A549 (cell line): ENCODE measurements around the gene SPIRE1. TPM values are rescaled to one million over a fixed set of nuclear protein-coding genes. Genes with fewer than 3 reads are reported as not detected.

Experiments used
- ATAC-seq, 2 experiments: fragments of 200-7000 bp in 1 of 2; fragments of >200 bp in 1 of 2; cut with Nextera tagmentation in 1 of 2; cut with Tn5 transposase in 1 of 2; 3 replicates each; pipeline versions ENCODE4 v1.8.0 to v1.9.1; 2018 to 2020; ENCODE audit warnings: mild to moderate bottlenecking in 1 of 2, moderate library complexity in 1 of 2
- CTCF ChIA-PET: fragments of 300-600 bp; sonication (Branson Sonifier 250); formaldehyde crosslinking; extraction: SDS; loops from one replicate; lab custom pipeline; 2021; ENCODE audit warnings: antibody characterized with exemption, inconsistent platforms; lab: Yijun Ruan, JAX
- POLR2A ChIA-PET: fragments of 350-600 bp; formaldehyde crosslinking; extraction: SDS; loops from one replicate; lab custom pipeline; 2021; ENCODE audit warnings: antibody characterized with exemption, inconsistent platforms; lab: Yijun Ruan, JAX
- DNase-seq, 2 experiments: peaks; one replicate each; pipeline versions ENCODE4 v3.0.0 to v3.0.0-alpha.2; 2011 to 2016; ENCODE audit warnings: low read depth in 1 of 2, low spot score in 1 of 2
- FAIRE-seq: peaks from 2 replicates; lab custom pipeline; 2011; peaks lifted over from hg19 to GRCh38; lab: Jason Lieb, UNC
- H3K27ac ChIP-seq, 2 experiments: fragments of >200 bp; sonication (Bioruptor Twin); formaldehyde crosslinking; 3 replicates each; pipeline ENCODE4 v1.5.1; 2016 to 2017
- H3K4me1 ChIP-seq: fragments of >200 bp; sonication (Bioruptor Twin); formaldehyde crosslinking; 3 replicates; pipeline ENCODE4 v1.6.1; 2016
- H3K4me2 ChIP-seq: fragments of >200 bp; sonication (Bioruptor Twin); formaldehyde crosslinking; 3 replicates; pipeline ENCODE4 v1.6.1; 2016
- H3K4me3 ChIP-seq: fragments of >200 bp; sonication (Bioruptor Twin); formaldehyde crosslinking; 3 replicates; pipeline ENCODE4 v1.5.1; 2016
- H3K9me3 ChIP-seq: fragments of >200 bp; sonication (Bioruptor Twin); formaldehyde crosslinking; 3 replicates; pipeline ENCODE4 v1.6.1; 2016
- BHLHE40 ChIP-seq: IDR thresholded peaks from 2 replicates; pipeline ENCODE4 v1.6.1; 2012; ENCODE audit warnings: low read depth, low read length, inconsistent platforms
- CBX2 ChIP-seq: fragments of 200-600 bp; sonication (generic); IDR thresholded peaks from 2 replicates; pipeline ENCODE4 v1.6.1; 2016; ENCODE audit warnings: low read depth, mild to moderate bottlenecking, borderline replicate concordance
- CBX8 ChIP-seq: fragments of 200-600 bp; sonication (generic); IDR thresholded peaks from 2 replicates; pipeline ENCODE4 v1.6.1; 2016
- CHD2 ChIP-seq: fragments of 150-350 bp; IDR thresholded peaks from 2 replicates; pipeline ENCODE4 v1.6.1; 2014; ENCODE audit warnings: low read length; ENCODE audit not compliant: partially characterized antibody
- CHD4 ChIP-seq: fragments of 200-600 bp; sonication (generic); IDR thresholded peaks from 2 replicates; pipeline ENCODE4 v1.6.1; 2016; ENCODE audit warnings: antibody characterized with exemption, mild to moderate bottlenecking, borderline replicate concordance
- EP300 ChIP-seq, 2 experiments: fragments of >200 bp; sonication (Bioruptor Twin); formaldehyde crosslinking; IDR thresholded peaks; 2 replicates in 1 of 2; 3 replicates in 1 of 2; pipeline ENCODE4 v1.6.1; 2016 to 2017
- ESRRA ChIP-seq: fragments of 150-350 bp; IDR thresholded peaks from 2 replicates; pipeline ENCODE4 v1.6.1; 2014; ENCODE audit warnings: mild to moderate bottlenecking, low read length, borderline replicate concordance
- FOSL2 ChIP-seq, 2 experiments: fragments of 450-650 bp in 1 of 2; fragments of >200 bp in 1 of 2; sonication (Bioruptor Twin) in 1 of 2; formaldehyde crosslinking; IDR thresholded peaks; 2 replicates each; pipeline versions ENCODE4 v1.5.0 to v1.6.1; 2016 to 2020; ENCODE audit warnings: mild to moderate bottlenecking in 1 of 2, moderate library complexity in 1 of 2
- JUNB ChIP-seq: fragments of >200 bp; sonication (Bioruptor Twin); formaldehyde crosslinking; IDR thresholded peaks from 2 replicates; pipeline ENCODE4 v1.6.1; 2016
- MAZ ChIP-seq: fragments of 150-350 bp; IDR thresholded peaks from 2 replicates; pipeline ENCODE4 v1.6.1; 2014; ENCODE audit warnings: antibody characterized with exemption, low read depth, low read length, borderline replicate concordance
- MYC ChIP-seq: IDR thresholded peaks from 2 replicates; pipeline ENCODE4 v1.6.1; 2012; ENCODE audit warnings: mild to moderate bottlenecking, inconsistent platforms, low read length, improper control_type of control experiment, borderline replicate concordance
- NPAS2 ChIP-seq: fragments of 250-450 bp; sonication (Bioruptor Pico); IDR thresholded peaks from 2 replicates; pipeline ENCODE4 v1.8.0; 2022; ENCODE audit warnings: mild to moderate bottlenecking, moderate library complexity, borderline replicate concordance
- NR3C1 ChIP-seq: fragments of >200 bp; sonication (Bioruptor Twin); formaldehyde crosslinking; IDR thresholded peaks from 3 replicates; pipeline ENCODE4 v1.6.1; 2017
- POLR2A ChIP-seq: IDR thresholded peaks from 2 replicates; pipeline ENCODE4 v1.6.1; 2012; ENCODE audit warnings: mild to moderate bottlenecking, low read length
- RFX5 ChIP-seq: fragments of 450-650 bp; IDR thresholded peaks from 2 replicates; pipeline ENCODE4 v1.7.1; 2014; ENCODE audit warnings: antibody characterized with exemption, mild to moderate bottlenecking, moderate library complexity
- TFCP2L1 ChIP-seq: fragments of 250-450 bp; sonication (Bioruptor Pico); IDR thresholded peaks from 2 replicates; pipeline ENCODE4 v1.5.0; 2021; ENCODE audit warnings: mild to moderate bottlenecking
- ZFP36 ChIP-seq: fragments of 450-650 bp; IDR thresholded peaks from 2 replicates; pipeline ENCODE4 v1.6.1; 2014; ENCODE audit warnings: borderline replicate concordance; ENCODE audit not compliant: partially characterized antibody
- ZNF302 ChIP-seq: fragments of 250-450 bp; sonication (Bioruptor Pico); IDR thresholded peaks from 2 replicates; pipeline ENCODE4 v1.9.0; 2021; ENCODE audit warnings: inconsistent platforms, mild to moderate bottlenecking, moderate library complexity
- ZSCAN20 ChIP-seq: fragments of 250-450 bp; sonication (Bioruptor Pico); IDR thresholded peaks from 2 replicates; pipeline ENCODE4 v1.8.0; 2022; ENCODE audit warnings: mild to moderate bottlenecking, moderate library complexity
- WGBS: methylation state at CpG from one replicate; pipeline ENCODE4 v1.1.6; 2017; ENCODE audit errors: missing lambda C conversion rate; 5-methylcytosine and 5-hydroxymethylcytosine counted together
- polyA plus RNA-seq, 4 experiments: library from polyadenylated mRNA; depleted of rRNA in 3 of 4; stranded (reverse); fragments of >200 nt; fragmentation: RNase III in 1 of 4; extraction: RNeasy Plus Mini Kit Qiagen cat#74134 plus additional on column Dnase treatment in 1 of 4; gene quantifications; 2 replicates in 3 of 4; 3 replicates in 1 of 4; pipeline ENCODE4 v1.2.3, GENCODE V29; 2011 to 2017
- TF ChIP-seq, protein P1 (sequence below): fragments of >200 bp; sonication (Bioruptor Twin); formaldehyde crosslinking; IDR thresholded peaks from 3 replicates; pipeline ENCODE4 v1.5.1; 2016
- TF ChIP-seq, protein P2 (sequence below): fragments of 250-450 bp; sonication (Bioruptor Pico); IDR thresholded peaks from 2 replicates; pipeline ENCODE4 v1.5.0; 2020; ENCODE audit warnings: low read depth, mild to moderate bottlenecking, moderate library complexity
- TF ChIP-seq, protein P3 (sequence below): fragments of 250-450 bp; sonication (Bioruptor Pico); IDR thresholded peaks from 2 replicates; pipeline ENCODE4 v1.5.0; 2021; ENCODE audit warnings: mild to moderate bottlenecking, moderate library complexity, borderline replicate concordance
- TF ChIP-seq, protein P4 (sequence below): fragments of 150-350 bp; IDR thresholded peaks from 2 replicates; pipeline ENCODE4 v1.6.1; 2014; ENCODE audit warnings: low read depth, mild to moderate bottlenecking, low read length

SPIRE1 gene
- polyA plus RNA-seq, 2 of the 4 experiments (the other 2 are of a cell fraction), result 8.3 to 29.4 TPM

DNA sequence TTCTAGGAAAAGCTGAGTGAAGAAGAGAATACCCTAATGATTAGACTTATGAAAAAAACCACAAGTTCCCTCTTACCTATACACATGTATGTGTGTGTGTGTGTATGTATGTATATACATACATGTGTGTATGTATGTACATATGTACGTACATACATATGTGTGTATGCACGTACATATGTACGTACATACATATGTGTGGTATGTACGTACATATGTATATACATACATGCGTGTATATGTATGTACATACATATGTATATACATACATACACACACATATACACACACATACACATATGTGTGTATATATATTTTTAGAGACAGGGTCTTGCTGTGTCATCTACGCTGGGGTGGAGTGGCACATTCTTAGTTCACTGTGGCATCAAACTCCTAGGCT, 196.6 kb downstream of the SPIRE1 start:
- 83% methylated on average over 6 of the region's 6 CpGs for WGBS
- no peak overlapping the region for H3K27ac ChIP-seq
- FAIRE-seq (no peak), DNase-seq (no peak), ATAC-seq (no peak)
- POLR2A ChIA-PET, result no interaction called here
- no peak overlapping the region for H3K4me3 ChIP-seq
- TF ChIP-seq TFCP2L1 (CRISPR knock-in tag) (no peak), JUNB (no peak), ZNF302 (no peak), ESRRA (no peak), CBX8 (no peak), FOSL2 (IDR thresholded peaks at IDR 0.05) (no peak), FOSL2 (CRISPR knock-in tag; IDR thresholded peaks at IDR 0.05) (no peak)
- TF ChIP-seq, protein P1, sequence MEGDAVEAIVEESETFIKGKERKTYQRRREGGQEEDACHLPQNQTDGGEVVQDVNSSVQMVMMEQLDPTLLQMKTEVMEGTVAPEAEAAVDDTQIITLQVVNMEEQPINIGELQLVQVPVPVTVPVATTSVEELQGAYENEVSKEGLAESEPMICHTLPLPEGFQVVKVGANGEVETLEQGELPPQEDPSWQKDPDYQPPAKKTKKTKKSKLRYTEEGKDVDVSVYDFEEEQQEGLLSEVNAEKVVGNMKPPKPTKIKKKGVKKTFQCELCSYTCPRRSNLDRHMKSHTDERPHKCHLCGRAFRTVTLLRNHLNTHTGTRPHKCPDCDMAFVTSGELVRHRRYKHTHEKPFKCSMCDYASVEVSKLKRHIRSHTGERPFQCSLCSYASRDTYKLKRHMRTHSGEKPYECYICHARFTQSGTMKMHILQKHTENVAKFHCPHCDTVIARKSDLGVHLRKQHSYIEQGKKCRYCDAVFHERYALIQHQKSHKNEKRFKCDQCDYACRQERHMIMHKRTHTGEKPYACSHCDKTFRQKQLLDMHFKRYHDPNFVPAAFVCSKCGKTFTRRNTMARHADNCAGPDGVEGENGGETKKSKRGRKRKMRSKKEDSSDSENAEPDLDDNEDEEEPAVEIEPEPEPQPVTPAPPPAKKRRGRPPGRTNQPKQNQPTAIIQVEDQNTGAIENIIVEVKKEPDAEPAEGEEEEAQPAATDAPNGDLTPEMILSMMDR, result no peak
- TF ChIP-seq, protein P2, sequence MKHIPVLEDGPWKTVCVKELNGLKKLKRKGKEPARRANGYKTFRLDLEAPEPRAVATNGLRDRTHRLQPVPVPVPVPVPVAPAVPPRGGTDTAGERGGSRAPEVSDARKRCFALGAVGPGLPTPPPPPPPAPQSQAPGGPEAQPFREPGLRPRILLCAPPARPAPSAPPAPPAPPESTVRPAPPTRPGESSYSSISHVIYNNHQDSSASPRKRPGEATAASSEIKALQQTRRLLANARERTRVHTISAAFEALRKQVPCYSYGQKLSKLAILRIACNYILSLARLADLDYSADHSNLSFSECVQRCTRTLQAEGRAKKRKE (CRISPR knock-in tag), result no peak
- no peaks in the 10 kb centered on the region for H3K4me1 ChIP-seq
- CTCF ChIA-PET, result interaction anchor here (1.0 to 1.1 kb wide), 3 partner anchors 10 to 69 kb away, joined by 3 to 4 read pairs (median 4); no protein-coding TSS in a partner anchor
- no peak overlapping the region for H3K4me2 ChIP-seq
- no peaks in the 10 kb centered on the region for H3K9me3 ChIP-seq

DNA sequence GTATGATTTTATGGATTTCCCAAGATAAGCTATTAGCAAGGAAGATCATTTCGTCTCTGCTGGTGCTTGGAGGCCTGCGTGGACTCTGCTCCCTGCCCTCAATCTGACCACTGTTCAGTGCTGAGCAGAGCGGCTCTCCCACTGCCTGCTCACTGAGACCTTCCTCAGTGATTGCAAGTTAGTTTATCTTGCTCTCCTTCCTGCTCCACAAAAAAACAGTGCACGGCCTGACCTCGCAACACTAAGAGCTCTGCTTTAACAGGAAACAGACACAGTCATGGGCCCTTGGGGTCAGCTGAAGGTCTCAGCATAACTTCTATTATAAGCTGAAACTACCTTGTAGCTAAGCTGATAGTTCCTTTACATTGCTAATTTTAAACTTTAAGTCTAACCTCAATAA, 197.0 kb downstream of the SPIRE1 start:
- Histone ChIP-seq H3K4me3 (no peak overlapping the region), H3K27ac (no peak overlapping the region), H3K4me2 (no peak overlapping the region)
- POLR2A ChIA-PET, result interaction anchor here (0.6 kb wide), 1 partner anchor 207 kb away, joined by 14 read pairs; no protein-coding TSS in a partner anchor
- CTCF ChIA-PET, result interaction anchor here (0.9 to 1.1 kb wide), 2 partner anchors 69 to 198 kb away, joined by 4 read pairs; no protein-coding TSS in a partner anchor
- WGBS, result 83% methylated on average over 5 of the region's 5 CpGs
- TF ChIP-seq CHD2 (no peak), RFX5 (no peak), TFCP2L1 (CRISPR knock-in tag) (no peak), ZFP36 (no peak), EP300 (IDR thresholded peaks at IDR 0.05) (no peak), POLR2A (no peak), BHLHE40 (no peak), ZSCAN20 (no peak)
- TF ChIP-seq, protein P3, sequence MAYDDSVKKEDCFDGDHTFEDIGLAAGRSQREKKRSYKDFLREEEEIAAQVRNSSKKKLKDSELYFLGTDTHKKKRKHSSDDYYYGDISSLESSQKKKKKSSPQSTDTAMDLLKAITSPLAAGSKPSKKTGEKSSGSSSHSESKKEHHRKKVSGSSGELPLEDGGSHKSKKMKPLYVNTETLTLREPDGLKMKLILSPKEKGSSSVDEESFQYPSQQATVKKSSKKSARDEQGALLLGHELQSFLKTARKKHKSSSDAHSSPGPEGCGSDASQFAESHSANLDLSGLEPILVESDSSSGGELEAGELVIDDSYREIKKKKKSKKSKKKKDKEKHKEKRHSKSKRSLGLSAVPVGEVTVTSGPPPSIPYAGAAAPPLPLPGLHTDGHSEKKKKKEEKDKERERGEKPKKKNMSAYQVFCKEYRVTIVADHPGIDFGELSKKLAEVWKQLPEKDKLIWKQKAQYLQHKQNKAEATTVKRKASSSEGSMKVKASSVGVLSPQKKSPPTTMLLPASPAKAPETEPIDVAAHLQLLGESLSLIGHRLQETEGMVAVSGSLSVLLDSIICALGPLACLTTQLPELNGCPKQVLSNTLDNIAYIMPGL (CRISPR knock-in tag), result no peak
- TF ChIP-seq, protein P1, result no peak
- TF ChIP-seq, all 56 proteins: peak for 0
- FAIRE-seq (no peak), DNase-seq (no peak), ATAC-seq (no peak)
- no peaks in the 10 kb centered on the region for H3K9me3 ChIP-seq
- H3K4me1 ChIP-seq, result no peaks in the 10 kb centered on the region

DNA sequence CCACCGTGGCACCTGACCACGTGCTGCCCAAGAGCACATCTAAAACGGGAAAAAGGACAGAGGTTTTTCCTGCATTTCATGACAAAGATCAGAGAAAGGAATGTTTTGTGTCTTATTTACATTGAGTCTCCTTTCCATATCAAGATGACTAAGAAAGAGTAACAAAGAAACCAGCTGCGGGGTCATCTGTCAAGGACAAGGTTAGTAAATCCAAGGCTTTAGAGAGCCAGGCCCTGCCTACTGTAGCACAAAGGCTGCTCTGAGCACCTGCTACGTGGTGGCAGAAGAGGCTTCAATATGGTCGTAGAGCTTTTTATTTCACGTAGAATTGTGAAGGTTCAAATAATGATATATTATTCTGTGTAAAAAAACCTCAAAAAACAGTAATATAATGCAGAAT, 199.1 kb downstream of the SPIRE1 start:
- Histone ChIP-seq H3K4me2 (no peak overlapping the region), H3K4me1 (no peaks in the 10 kb centered on the region), H3K9me3 (no peaks in the 10 kb centered on the region), H3K27ac (no peak overlapping the region), H3K4me3 (no peak overlapping the region)
- CTCF ChIA-PET, result no interaction called here
- DNase-seq (no peak), ATAC-seq (no peak), FAIRE-seq (no peak)
- POLR2A ChIA-PET, result no interaction called here
- WGBS, result 71% methylated on average over 7 of the region's 7 CpGs
- no peak for TF ChIP-seq CHD4
- no peak for TF ChIP-seq NR3C1
- TF ChIP-seq CBX2, result no peak
- TF ChIP-seq MAZ, result no peak
- TF ChIP-seq, protein P4, sequence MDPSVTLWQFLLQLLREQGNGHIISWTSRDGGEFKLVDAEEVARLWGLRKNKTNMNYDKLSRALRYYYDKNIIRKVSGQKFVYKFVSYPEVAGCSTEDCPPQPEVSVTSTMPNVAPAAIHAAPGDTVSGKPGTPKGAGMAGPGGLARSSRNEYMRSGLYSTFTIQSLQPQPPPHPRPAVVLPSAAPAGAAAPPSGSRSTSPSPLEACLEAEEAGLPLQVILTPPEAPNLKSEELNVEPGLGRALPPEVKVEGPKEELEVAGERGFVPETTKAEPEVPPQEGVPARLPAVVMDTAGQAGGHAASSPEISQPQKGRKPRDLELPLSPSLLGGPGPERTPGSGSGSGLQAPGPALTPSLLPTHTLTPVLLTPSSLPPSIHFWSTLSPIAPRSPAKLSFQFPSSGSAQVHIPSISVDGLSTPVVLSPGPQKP, result no peak
- no peak for TF ChIP-seq ZNF302
- no peak for TF ChIP-seq MYC
- TF ChIP-seq, protein P1, result no peak
- TF ChIP-seq ZFP36, result no peak
- TF ChIP-seq NPAS2 (CRISPR knock-in tag), result no peak
